SK-N-SH (cell line): ENCODE measurements around the gene ISX. TPM values are rescaled to one million over a fixed set of nuclear protein-coding genes. Genes with fewer than 3 reads are reported as not detected.

ENCODE experiments used
- CTCF ChIA-PET: fragments of 300-600, 350-600 bp; formaldehyde crosslinking; extraction: SDS; loops from one replicate; lab custom pipeline; 2021; lab: Yijun Ruan, JAX
- POLR2A ChIA-PET: fragments of 350-600 bp; sonication (Branson Sonifier 250); formaldehyde crosslinking; extraction: SDS; loops from one replicate; lab custom pipeline; 2020; ENCODE audit warnings: antibody characterized with exemption, inconsistent platforms; lab: Yijun Ruan, JAX
- DNase-seq: peaks from one replicate; pipeline ENCODE4 v3.0.0; 2012
- H2AFZ ChIP-seq: fragments of 200-600 bp; sonication (generic); 2 replicates; pipeline ENCODE4 v1.8.1; 2016; ENCODE audit warnings: antibody characterized with exemption, mild to moderate bottlenecking, low read depth
- H3F3A ChIP-seq: fragments of 200-600 bp; sonication (generic); replicated peaks from 2 replicates; pipeline ENCODE3; 2016; ENCODE audit warnings: antibody characterized with exemption, mild to moderate bottlenecking; ENCODE audit not compliant: insufficient read depth
- H3K27ac ChIP-seq, 2 experiments: fragments of 200-500 bp in 1 of 2; fragments of 200-600 bp in 1 of 2; sonication (Bioruptor generic) in 1 of 2; sonication (generic), shearing (Covaris generic) in 1 of 2; 2 replicates each; pipeline versions ENCODE4 v1.5.1 to v1.6.1; 2014 to 2016; ENCODE audit warnings: low read depth in 2 of 2, inconsistent platforms in 1 of 2, low read length in 1 of 2, mild to moderate bottlenecking in 1 of 2, mixed read lengths in 1 of 2
- H3K27me3 ChIP-seq: fragments of 200-600 bp; sonication (generic), shearing (Covaris generic); 2 replicates; pipeline ENCODE4 v1.6.1; 2016; ENCODE audit warnings: mixed run types; ENCODE audit not compliant: insufficient read depth
- H3K36me3 ChIP-seq, 2 experiments: fragments of 200-500 bp in 1 of 2; fragments of 200-600 bp in 1 of 2; sonication (Bioruptor generic) in 1 of 2; sonication (generic) in 1 of 2; replicated peaks in 1 of 2; 2 replicates each; pipeline versions ENCODE3 to v1.5.1; 2014 to 2016; ENCODE audit warnings: low read length in 1 of 2, mild to moderate bottlenecking in 1 of 2; ENCODE audit not compliant: insufficient read depth in 2 of 2, control insufficient read depth in 1 of 2
- H3K4me1 ChIP-seq, 2 experiments: fragments of 200-500 bp in 1 of 2; fragments of 200-600 bp in 1 of 2; sonication (Bioruptor generic) in 1 of 2; sonication (generic), shearing (Covaris generic) in 1 of 2; 2 replicates each; pipeline versions ENCODE4 v1.5.1 to v1.6.1; 2014 to 2016; ENCODE audit warnings: low read depth in 1 of 2, low read length in 1 of 2, mixed run types in 1 of 2; ENCODE audit not compliant: insufficient read depth in 2 of 2, control insufficient read depth in 1 of 2
- H3K4me2 ChIP-seq: fragments of 200-600 bp; sonication (generic), shearing (Covaris generic); 2 replicates; pipeline ENCODE4 v1.6.1; 2017; ENCODE audit warnings: mixed run types
- H3K4me3 ChIP-seq, 2 experiments: fragments of 200-500 bp in 1 of 2; fragments of 200-600 bp in 1 of 2; sonication (Bioruptor generic) in 1 of 2; sonication (generic), shearing (Covaris generic) in 1 of 2; 2 replicates each; pipeline versions ENCODE4 v1.5.1 to v1.8.1; 2014 to 2016; ENCODE audit warnings: low read depth in 2 of 2, inconsistent platforms in 1 of 2, low read length in 1 of 2, mild to moderate bottlenecking in 1 of 2, mixed read lengths in 1 of 2, moderate library complexity in 1 of 2
- H3K79me2 ChIP-seq: fragments of 200-600 bp; sonication (generic); 2 replicates; pipeline ENCODE4 v1.8.1; 2017; ENCODE audit warnings: mild to moderate bottlenecking; ENCODE audit not compliant: insufficient read depth
- H3K9ac ChIP-seq: fragments of 200-600 bp; sonication (generic); 2 replicates; pipeline ENCODE4 v1.6.1; 2017; ENCODE audit warnings: mixed run types
- H3K9me2 ChIP-seq: fragments of 200-600 bp; sonication (generic); 2 replicates; pipeline ENCODE4 v1.6.1; 2017; ENCODE audit warnings: mixed run types
- H3K9me3 ChIP-seq: fragments of 200-600 bp; sonication (generic); 2 replicates; pipeline ENCODE4 v1.6.1; 2017; ENCODE audit warnings: mixed run types, mild to moderate bottlenecking, moderate library complexity
- H4K20me1 ChIP-seq: fragments of 200-600 bp; sonication (generic); 2 replicates; pipeline ENCODE4 v1.6.1; 2017; ENCODE audit warnings: mild to moderate bottlenecking, mixed run types; ENCODE audit not compliant: insufficient read depth
- CHD2 ChIP-seq: fragments of 150-350 bp; IDR thresholded peaks from 2 replicates; pipeline ENCODE4 v1.6.1; 2018; ENCODE audit warnings: low read length; ENCODE audit not compliant: partially characterized antibody
- CTCF ChIP-seq: fragments of 200-600 bp; sonication (generic); IDR thresholded peaks from 2 replicates; pipeline ENCODE4 v1.6.1; 2017; ENCODE audit warnings: antibody characterized with exemption, mild to moderate bottlenecking, moderate library complexity
- FOSL2 ChIP-seq: IDR thresholded peaks from 2 replicates; pipeline ENCODE4 v1.4.0; 2012; ENCODE audit warnings: low read depth, mild to moderate bottlenecking, moderate library complexity, borderline replicate concordance
- FOXJ3 ChIP-seq: sonication (generic); formaldehyde crosslinking; IDR thresholded peaks from 2 replicates; pipeline ENCODE4 v1.5.1; 2020; ENCODE audit warnings: mild to moderate bottlenecking, missing genetic modification reagents
- FOXM1 ChIP-seq: IDR thresholded peaks from 2 replicates; pipeline ENCODE4 v1.4.0; 2012; ENCODE audit warnings: low read depth, mild to moderate bottlenecking
- MAX ChIP-seq: IDR thresholded peaks from 2 replicates; pipeline ENCODE4 v1.4.0; 2012; ENCODE audit warnings: low read depth
- MXI1 ChIP-seq: IDR thresholded peaks from 2 replicates; pipeline ENCODE4 v1.6.1; 2012; ENCODE audit warnings: mild to moderate bottlenecking, low read depth, low read length, improper control_type of control experiment
- RAD21 ChIP-seq: IDR thresholded peaks from 2 replicates; pipeline ENCODE4 v1.6.1; 2012; ENCODE audit warnings: mild to moderate bottlenecking, low read length
- RFX5 ChIP-seq: IDR thresholded peaks from 2 replicates; pipeline ENCODE4 v1.6.1; 2012; ENCODE audit warnings: mild to moderate bottlenecking, improper control_type of control experiment, low read length
- TEAD4 ChIP-seq: IDR thresholded peaks from 2 replicates; pipeline ENCODE4 v1.4.0; 2012; ENCODE audit warnings: mild to moderate bottlenecking, borderline replicate concordance; ENCODE audit not compliant: insufficient read depth
- WGBS: methylation state at CpG from one replicate; pipeline ENCODE4 v1.1.6; 2017; ENCODE audit warnings: low lambda C conversion rate; 5-methylcytosine and 5-hydroxymethylcytosine counted together
- polyA plus RNA-seq, 3 experiments: library from polyadenylated mRNA; depleted of rRNA; stranded (reverse); fragments of >200 nt; gene quantifications; 2 replicates each; pipeline ENCODE4 v1.2.3, GENCODE V29; 2012

ISX gene
- polyA plus RNA-seq, 1 of the 3 experiments (the other 2 are of a cell fraction) = not detected

- no peak for TF ChIP-seq CTCF
- TF ChIP-seq FOXM1 = no peak
- TF ChIP-seq FOSL2 = no peak
- TF ChIP-seq MAX = no peak
- no peak for TF ChIP-seq RFX5
- no peak for TF ChIP-seq RAD21
Measured at GRCh38 chr22:35020517-35020916, 45.4 kb upstream of the ISX start (continued).

GRCh38 chr22:35021161-35021560 lies 44.8 kb upstream of the ISX start:
- Histone ChIP-seq H3K27me3 (no peaks in the 10 kb centered on the region), H3K9ac (no peak overlapping the region), H2AFZ (no peak overlapping the region), H3K27ac (no peak overlapping the region), H3K36me3 (no peaks in the 10 kb centered on the region), H3K79me2 (no peaks in the 10 kb centered on the region), H3K4me3 (no peak overlapping the region), H3F3A (no peaks in the 10 kb centered on the region), H3K9me3 (no peaks in the 10 kb centered on the region), H3K9me2 (no peaks in the 10 kb centered on the region), H3K4me1 (no peaks in the 10 kb centered on the region), H3K4me2 (no peak overlapping the region)
- CTCF ChIA-PET = interaction anchor here (2.3 to 3.9 kb wide), 2 partner anchors 9 to 606 kb away, joined by 5 to 67 read pairs; no protein-coding TSS in a partner anchor
- 32% methylated on average over 6 of the region's 7 CpGs for WGBS
- POLR2A ChIA-PET = no interaction called here
- DNase-seq = no peak
- no peak for TF ChIP-seq CHD2
- TF ChIP-seq FOSL2 = no peak
- TF ChIP-seq MXI1 = no peak
- no peak for TF ChIP-seq TEAD4
- TF ChIP-seq MAX = no peak
- TF ChIP-seq, all 33 proteins: peak for 0
- H4K20me1 ChIP-seq = no peaks in the 10 kb centered on the region

- Histone ChIP-seq H2AFZ (no peak overlapping the region), H3K9me2 (no peaks in the 10 kb centered on the region), H3K27me3 (no peaks in the 10 kb centered on the region)
- POLR2A ChIA-PET = no interaction called here
- TF ChIP-seq FOXJ3 = no peak
- TF ChIP-seq, all 33 proteins: peak for 0
- no peak overlapping the region for H3K27ac ChIP-seq
- no peaks in the 10 kb centered on the region for H3K9me3 ChIP-seq
- 58% methylated on average over 5 of the region's 5 CpGs for WGBS
- H3K36me3 ChIP-seq = no peaks in the 10 kb centered on the region
- H4K20me1 ChIP-seq = no peaks in the 10 kb centered on the region
- H3F3A ChIP-seq = no peaks in the 10 kb centered on the region
- CTCF ChIA-PET = interaction anchor here (0.7 to 3.9 kb wide), 7 partner anchors 10 to 1721 kb away, joined by 3 to 67 read pairs (median 5); no protein-coding TSS in a partner anchor
- no peak overlapping the region for H3K4me2 ChIP-seq
- H3K9ac ChIP-seq = no peak overlapping the region
- H3K79me2 ChIP-seq = no peaks in the 10 kb centered on the region
- H3K4me1 ChIP-seq = no peaks in the 10 kb centered on the region
- no peak for DNase-seq
- H3K4me3 ChIP-seq = no peak overlapping the region
Measured at GRCh38 chr22:35022291-35022690, 43.7 kb upstream of the ISX start.
